GM12878 (cell line): ENCODE results near the gene ARHGAP19. TPM values are rescaled to one million over a fixed set of nuclear protein-coding genes. Genes with fewer than 3 reads are reported as not detected.
A peak's percentile ranks its signal among the peaks of the same experiment; 100 is the strongest.

Source experiments
- ATAC-seq: fragments of 200-7000 bp; cut with Tn5 transposase; 3 replicates; pipeline ENCODE4 v1.9.1; 2020; ENCODE audit warnings: mild to moderate bottlenecking, moderate library complexity
- BruUV-seq: library from RNA; stranded (reverse); fragments of 400-500 nt; replicated peaks from 2 replicates; lab custom pipeline; 2021; lab: Mats Ljungman, UMichigan
- CTCF ChIA-PET: fragments of 300-600 bp; sonication (Branson Sonifier 250); formaldehyde crosslinking; extraction: SDS; loops from one replicate; lab custom pipeline; 2021; ENCODE audit warnings: inconsistent platforms; lab: Yijun Ruan, JAX
- POLR2A ChIA-PET: fragments of 350-600 bp; formaldehyde crosslinking; extraction: SDS; loops from one replicate; lab custom pipeline; 2021; ENCODE audit warnings: inconsistent platforms; lab: Charles Lee
- RAD21 ChIA-PET: fragments of 300-600 bp; sonication (Branson Sonifier 250); formaldehyde crosslinking; loops from one replicate; lab custom pipeline; 2023; ENCODE audit warnings: antibody characterized with exemption; ENCODE audit not compliant: unreplicated experiment; lab: Charles Lee
- SMC1A ChIA-PET: fragments of 300-600 bp; sonication (Branson Sonifier 250); formaldehyde crosslinking; loops from one replicate; lab custom pipeline; 2023; ENCODE audit not compliant: unreplicated experiment, uncharacterized antibody; lab: Charles Lee
- DNase-seq: peaks from one replicate; pipeline ENCODE4 v3.0.0-alpha.2; 2011; ENCODE audit warnings: low read depth, low spot score
- FAIRE-seq: peaks from 3 replicates; lab custom pipeline; 2011; peaks lifted over from hg19 to GRCh38; lab: Jason Lieb, UNC
- H2AFZ ChIP-seq: 2 replicates; pipeline ENCODE4 v1.6.0; 2011; ENCODE audit warnings: low read depth, low read length, control low read depth; ENCODE audit not compliant: control insufficient read depth
- H3K27ac ChIP-seq: 2 replicates; pipeline ENCODE4 v1.5.1; 2011; ENCODE audit warnings: control low read depth; ENCODE audit not compliant: control insufficient read depth, insufficient read depth
- H3K27me3 ChIP-seq, 2 experiments: replicated peaks in 1 of 2; 2 replicates each; pipeline versions ENCODE4 v1.6.0 to v1.6.1; 2011; ENCODE audit warnings: low read length in 1 of 2; ENCODE audit not compliant: control insufficient read depth in 2 of 2, insufficient read depth in 2 of 2
- H3K36me3 ChIP-seq, 2 experiments: 2 replicates each; pipeline ENCODE4 v1.5.1; 2011; ENCODE audit warnings: low read length in 1 of 2; ENCODE audit not compliant: control insufficient read depth in 2 of 2, insufficient read depth in 2 of 2
- H3K4me1 ChIP-seq: 2 replicates; pipeline ENCODE4 v1.6.1; 2011; ENCODE audit warnings: mild to moderate bottlenecking, low read length, moderate library complexity, mixed read lengths; ENCODE audit not compliant: control insufficient read depth, insufficient read depth
- H3K4me2 ChIP-seq: 2 replicates; pipeline ENCODE4 v1.6.0; 2011; ENCODE audit warnings: control low read depth; ENCODE audit not compliant: control insufficient read depth, insufficient read depth
- H3K4me3 ChIP-seq: fragments of 200-600 bp; sonication (generic); 2 replicates; pipeline ENCODE4 v1.5.1; 2016
- H3K79me2 ChIP-seq: 2 replicates; pipeline ENCODE4 v1.6.0; 2011; ENCODE audit warnings: low read length; ENCODE audit not compliant: control insufficient read depth, insufficient read depth
- H3K9ac ChIP-seq: 2 replicates; pipeline ENCODE4 v1.8.0; 2011; ENCODE audit warnings: low read length, control low read depth, mixed read lengths; ENCODE audit not compliant: control insufficient read depth, insufficient read depth
- H3K9me3 ChIP-seq: replicated peaks from 3 replicates; pipeline ENCODE4 v1.5.1; 2011; ENCODE audit warnings: mild to moderate bottlenecking, low read length; ENCODE audit not compliant: control insufficient read depth, insufficient read depth
- H4K20me1 ChIP-seq: 2 replicates; pipeline ENCODE4 v1.6.0; 2011; ENCODE audit not compliant: control insufficient read depth, insufficient read depth
- HCFC1 ChIP-seq: fragments of 150-350 bp; IDR thresholded peaks from 2 replicates; pipeline ENCODE4 v1.6.1; 2014; ENCODE audit warnings: low read length
- IKZF1 ChIP-seq: fragments of 450-650 bp; conservative IDR thresholded peaks from 2 replicates; pipeline ENCODE4 v1.6.1; 2017; ENCODE audit warnings: antibody characterized with exemption, mild to moderate bottlenecking
- KAT2A ChIP-seq: conservative IDR thresholded peaks from 2 replicates; pipeline ENCODE4 v1.6.1; 2011; ENCODE audit warnings: low read depth, low read length; ENCODE audit not compliant: control insufficient read depth
- KLF5 ChIP-seq: fragments of 450-650 bp; IDR thresholded peaks from 2 replicates; pipeline ENCODE4 v1.6.1; 2014; ENCODE audit warnings: mild to moderate bottlenecking; ENCODE audit not compliant: partially characterized antibody
- NR2C2 ChIP-seq: IDR thresholded peaks from 2 replicates; pipeline ENCODE4 v1.6.1; 2011; ENCODE audit warnings: borderline replicate concordance, low read depth; ENCODE audit not compliant: control insufficient read depth, insufficient read length
- RBBP5 ChIP-seq: fragments of 200-600 bp; sonication (generic); conservative IDR thresholded peaks from 2 replicates; pipeline ENCODE4 v1.6.1; 2016
- SPI1 ChIP-seq: IDR thresholded peaks from 2 replicates; pipeline ENCODE4 v1.6.1; 2011; ENCODE audit warnings: low read depth, mild to moderate bottlenecking, low read length, moderate library complexity, borderline replicate concordance; ENCODE audit not compliant: insufficient read depth
- WGBS: methylation state at CpG from one replicate; pipeline ENCODE4 v1.1.6; 2016; ENCODE audit warnings: low lambda C conversion rate; ENCODE audit not compliant: insufficient replicate concordance, insufficient coverage; ENCODE audit errors: missing lambda C conversion rate; 5-methylcytosine and 5-hydroxymethylcytosine counted together
- in situ Hi-C: fragments of 300-500 bp; cut with MboI; formaldehyde crosslinking; loops from 9 replicates; pipeline ENCODE4 v1.14.3; 2018; ENCODE audit warnings: mixed read lengths
- intact Hi-C: fragments of 100-400 bp; cut with micrococcal nuclease; formaldehyde crosslinking; loops from one replicate; pipeline ENCODE4 v1.14.2; 2022; ENCODE audit not compliant: unreplicated experiment
- polyA plus RNA-seq, 11 experiments: library from polyadenylated mRNA; depleted of rRNA in 4 of 11; unstranded in 6 of 11; stranded (reverse) in 5 of 11; fragments of >200 nt; fragmentation: Nextera tagmentation in 4 of 11; fragmentation: Illumina TruSeq in 1 of 11; extraction: Ambion mirVana in 4 of 11; extraction: Trizol in 1 of 11; gene quantifications; 1 replicate in 1 of 11; 2 replicates in 10 of 11; pipeline versions ENCODE4 v1.2.1 to v1.2.3, GENCODE V29; 2011 to 2016; ENCODE audit warnings: inconsistent platforms in 2 of 11, missing spikeins in 2 of 11, low read depth in 1 of 11
- total RNA-seq, 4 experiments: library from RNA; depleted of rRNA in 3 of 4; stranded (reverse); fragments of >200 nt in 3 of 4; fragmentation: Illumina TruSeq in 1 of 4; extraction: Trizol in 1 of 4; gene quantifications; 2 replicates each; pipeline versions ENCODE4 v1.2.1 to v1.2.3, GENCODE V29; 2013 to 2021
- TF ChIP-seq, protein P1 (sequence below): IDR thresholded peaks from 2 replicates; pipeline ENCODE4 v1.6.1; 2012; ENCODE audit warnings: low read depth, low read length, improper control_type of control experiment

The ARHGAP19 gene
- total and polyA plus RNA-seq, 10 of the 15 experiments (the other 5 are each of a cell fraction or from before 2014, with no cell fraction given): 13.3 to 40.7 (median 22.6) TPM

DNA sequence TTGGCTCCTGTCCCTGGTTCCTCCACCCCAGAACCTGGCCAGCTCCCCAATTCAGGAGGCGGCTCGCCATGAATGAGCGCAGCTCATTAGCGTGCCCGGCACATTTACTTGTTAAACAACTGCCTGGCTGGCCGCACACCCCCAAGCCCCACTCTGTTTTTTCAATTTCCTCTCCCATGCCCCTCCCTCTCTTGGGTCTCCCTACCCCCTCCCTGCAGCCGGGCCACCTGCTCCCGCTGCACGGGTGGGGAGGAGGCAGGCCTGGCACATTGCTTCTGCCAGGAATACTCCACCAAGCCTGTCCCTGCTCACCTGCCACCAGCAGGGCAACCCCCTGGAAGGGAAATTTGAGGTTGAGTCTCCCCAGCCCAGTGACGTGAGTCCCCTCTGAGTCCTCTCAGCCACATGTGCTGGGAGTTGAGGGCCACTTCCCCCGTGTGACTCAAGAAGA, 104.2 kb downstream of the ARHGAP19 start:
- TF ChIP-seq SPI1: peak; percentile 37; the same call in 1 of the 2 replicates
- TF ChIP-seq IKZF1: 0 out of 2 replicates have a peak, but pooled peaks have one; percentile 14
- no peak for TF ChIP-seq NR2C2
- TF ChIP-seq HCFC1: no peak
- TF ChIP-seq, protein P1, sequence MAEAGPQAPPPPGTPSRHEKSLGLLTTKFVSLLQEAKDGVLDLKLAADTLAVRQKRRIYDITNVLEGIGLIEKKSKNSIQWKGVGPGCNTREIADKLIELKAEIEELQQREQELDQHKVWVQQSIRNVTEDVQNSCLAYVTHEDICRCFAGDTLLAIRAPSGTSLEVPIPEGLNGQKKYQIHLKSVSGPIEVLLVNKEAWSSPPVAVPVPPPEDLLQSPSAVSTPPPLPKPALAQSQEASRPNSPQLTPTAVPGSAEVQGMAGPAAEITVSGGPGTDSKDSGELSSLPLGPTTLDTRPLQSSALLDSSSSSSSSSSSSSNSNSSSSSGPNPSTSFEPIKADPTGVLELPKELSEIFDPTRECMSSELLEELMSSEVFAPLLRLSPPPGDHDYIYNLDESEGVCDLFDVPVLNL: no peak
- TF ChIP-seq RBBP5: no peak
- TF ChIP-seq KAT2A: no peak
- TF ChIP-seq KLF5: no peak
- Histone ChIP-seq H3K4me2 (no peak overlapping the region), H3K4me1 (no peaks in the 10 kb centered on the region), H3K9ac (no peak overlapping the region), H3K36me3 (no peaks in the 10 kb centered on the region), H3K79me2 (no peaks in the 10 kb centered on the region), H3K27ac (no peak overlapping the region), H3K27me3 (peaks cover 11 to 14% of the 10 kb centered on the region in 2 experiments), H2AFZ (no peak overlapping the region), H3K4me3 (no peak overlapping the region), H4K20me1 (no peaks in the 10 kb centered on the region), H3K9me3 (no peaks in the 10 kb centered on the region)
- ATAC-seq (peak; percentile 71), DNase-seq (no peak), FAIRE-seq (no peak)
- ChIA-PET CTCF (interaction anchor here (0.9 to 1.0 kb wide), 2 partner anchors 8 to 22 kb away, joined by 3 to 4 read pairs; no protein-coding TSS in a partner anchor), RAD21 (interaction anchor here (0.6 kb wide), 1 partner anchor 789 kb away, joined by 3 read pairs; no protein-coding TSS in a partner anchor), POLR2A (no interaction called here), SMC1A (interaction anchor here (0.7 to 0.9 kb wide), 2 partner anchors 15 to 19 kb away, joined by 3 read pairs; no protein-coding TSS in a partner anchor)
- 9% methylated on average over 8 of the region's 11 CpGs for WGBS
- intact Hi-C loops (no loop called here), in situ Hi-C loops (no loop called here)
- BruUV-seq: no TSS peak
